ENCODE data around the gene FAM110A.

Gene FAM110A

DNA sequence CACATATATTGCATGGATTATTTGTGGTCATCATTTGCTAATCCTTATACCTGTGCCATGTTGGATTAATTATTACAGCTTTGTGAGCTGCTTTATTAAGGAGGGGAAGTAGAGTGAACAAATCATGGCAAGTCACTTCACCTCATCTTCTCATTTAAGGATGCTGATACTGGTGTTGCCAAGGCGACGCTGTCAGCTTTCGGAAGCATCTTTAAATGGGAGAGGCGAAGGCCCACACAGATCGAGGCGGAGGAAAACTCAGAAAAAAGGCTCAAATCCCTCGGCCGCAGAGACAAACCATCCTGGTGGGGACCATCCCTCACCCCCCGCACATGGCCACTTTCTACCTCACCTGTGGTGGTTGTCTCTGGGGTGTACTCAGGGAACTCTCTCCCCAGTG, 34.8 kb downstream of the FAM110A start:
- in situ Hi-C loops (cut with MboI; ENCODE audit: low sequenced_read_pairs, unreplicated experiment) = no loop called here
- DNase-seq (ENCODE audit: low spot score) = no peak
- TF ChIP-seq, protein P1, sequence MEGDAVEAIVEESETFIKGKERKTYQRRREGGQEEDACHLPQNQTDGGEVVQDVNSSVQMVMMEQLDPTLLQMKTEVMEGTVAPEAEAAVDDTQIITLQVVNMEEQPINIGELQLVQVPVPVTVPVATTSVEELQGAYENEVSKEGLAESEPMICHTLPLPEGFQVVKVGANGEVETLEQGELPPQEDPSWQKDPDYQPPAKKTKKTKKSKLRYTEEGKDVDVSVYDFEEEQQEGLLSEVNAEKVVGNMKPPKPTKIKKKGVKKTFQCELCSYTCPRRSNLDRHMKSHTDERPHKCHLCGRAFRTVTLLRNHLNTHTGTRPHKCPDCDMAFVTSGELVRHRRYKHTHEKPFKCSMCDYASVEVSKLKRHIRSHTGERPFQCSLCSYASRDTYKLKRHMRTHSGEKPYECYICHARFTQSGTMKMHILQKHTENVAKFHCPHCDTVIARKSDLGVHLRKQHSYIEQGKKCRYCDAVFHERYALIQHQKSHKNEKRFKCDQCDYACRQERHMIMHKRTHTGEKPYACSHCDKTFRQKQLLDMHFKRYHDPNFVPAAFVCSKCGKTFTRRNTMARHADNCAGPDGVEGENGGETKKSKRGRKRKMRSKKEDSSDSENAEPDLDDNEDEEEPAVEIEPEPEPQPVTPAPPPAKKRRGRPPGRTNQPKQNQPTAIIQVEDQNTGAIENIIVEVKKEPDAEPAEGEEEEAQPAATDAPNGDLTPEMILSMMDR (IDR thresholded peaks at IDR 0.05; ENCODE audit: borderline replicate concordance, control extremely low read depth, extremely low read depth, insufficient read depth, missing control alignments) = no peak

DNA sequence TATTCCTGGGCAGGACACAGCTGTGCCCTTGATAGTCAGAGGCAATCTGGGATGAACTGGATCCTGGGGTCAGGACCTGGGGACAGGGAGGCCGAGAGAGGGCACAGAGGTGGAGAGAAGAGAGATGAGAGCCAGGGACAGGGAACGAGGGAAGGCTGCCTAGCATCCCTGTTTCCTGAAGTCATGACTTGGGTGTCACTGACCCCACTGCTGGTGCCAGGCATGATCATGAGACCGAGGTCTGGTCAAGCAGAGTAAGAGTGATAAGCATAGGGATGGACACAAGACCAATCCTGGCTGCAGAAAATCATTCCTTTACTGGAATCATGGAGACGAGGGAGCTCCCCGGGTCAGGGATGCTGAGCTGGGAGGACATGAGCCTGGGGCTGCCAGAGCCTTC, 36.1 kb downstream of the FAM110A start:
- in situ Hi-C loops (cut with MboI; ENCODE audit: low sequenced_read_pairs, unreplicated experiment) = no loop called here
- TF ChIP-seq, protein P1 (IDR thresholded peaks at IDR 0.05; ENCODE audit: borderline replicate concordance, control extremely low read depth, extremely low read depth, insufficient read depth, missing control alignments) = no peak
- no peak for DNase-seq (ENCODE audit: low spot score)

DNA sequence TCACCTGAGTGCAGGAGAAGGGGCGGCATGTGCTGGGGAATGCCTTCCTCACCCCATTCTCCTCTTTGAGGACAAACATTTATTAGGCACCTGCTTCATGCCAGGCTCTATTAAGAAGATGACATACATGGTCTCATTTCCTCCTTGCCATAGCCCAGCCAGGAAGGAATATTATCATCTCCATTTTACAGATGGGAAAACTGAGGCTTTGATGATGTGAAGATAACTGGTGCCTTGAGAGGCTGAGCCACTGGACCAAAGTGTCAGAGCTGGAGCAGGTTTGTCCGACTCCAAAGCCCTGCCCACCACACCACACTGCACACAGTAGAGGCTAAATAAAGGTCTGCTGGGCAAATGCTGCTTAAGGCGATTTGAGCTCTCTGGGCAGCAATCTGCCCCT, 37.2 kb downstream of the FAM110A start:
- DNase-seq (ENCODE audit: low spot score) = no peak
- in situ Hi-C loops (cut with MboI; ENCODE audit: low sequenced_read_pairs, unreplicated experiment) = no loop called here
- TF ChIP-seq, protein P1 (IDR thresholded peaks at IDR 0.05; ENCODE audit: borderline replicate concordance, control extremely low read depth, extremely low read depth, insufficient read depth, missing control alignments) = no peak

DNA sequence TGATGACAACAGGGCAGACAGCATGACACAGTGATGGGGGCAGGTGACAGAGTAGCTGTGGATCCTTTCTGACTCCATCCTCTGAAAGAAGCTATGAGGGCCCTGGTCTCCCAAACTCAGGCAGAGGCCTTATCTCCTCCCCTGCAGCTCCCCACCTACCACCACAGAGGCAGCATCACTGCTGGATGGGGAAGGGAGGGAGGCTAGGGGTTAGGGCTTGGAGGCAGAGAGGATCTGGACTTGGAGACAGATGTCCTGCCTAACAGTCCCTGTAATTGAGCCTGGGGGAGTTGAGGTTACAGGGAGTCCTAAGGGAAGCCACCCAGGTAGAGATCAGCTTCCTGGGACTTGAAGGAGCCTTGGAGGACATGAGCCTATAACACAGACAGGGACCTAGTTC, 37.9 kb downstream of the FAM110A start:
- no peak for DNase-seq (ENCODE audit: low spot score)
- TF ChIP-seq, protein P1 (IDR thresholded peaks at IDR 0.05; ENCODE audit: borderline replicate concordance, control extremely low read depth, extremely low read depth, insufficient read depth, missing control alignments) = no peak
- in situ Hi-C loops (cut with MboI; ENCODE audit: low sequenced_read_pairs, unreplicated experiment) = no loop called here

DNA sequence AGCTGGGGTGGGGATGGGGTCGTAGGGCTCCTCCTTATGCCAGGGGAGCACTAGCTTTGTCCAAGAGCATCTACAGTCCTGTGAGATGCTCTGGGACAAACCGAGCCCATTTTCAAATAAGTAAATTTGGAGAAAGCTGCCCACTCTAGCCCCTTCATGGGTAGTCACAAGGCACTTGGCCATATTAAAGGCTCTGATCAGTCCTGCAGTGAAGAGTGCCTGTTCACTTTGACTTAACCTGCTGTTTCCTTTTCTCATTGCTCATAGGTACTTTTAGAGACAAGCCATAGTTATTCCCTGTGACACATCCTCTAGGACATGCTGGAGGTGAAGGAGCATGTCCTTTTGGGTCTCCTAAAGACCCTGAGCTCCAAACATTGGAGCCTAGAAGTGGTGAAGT, 38.4 kb downstream of the FAM110A start:
- in situ Hi-C loops (cut with MboI; ENCODE audit: low sequenced_read_pairs, unreplicated experiment) = no loop called here

DNA sequence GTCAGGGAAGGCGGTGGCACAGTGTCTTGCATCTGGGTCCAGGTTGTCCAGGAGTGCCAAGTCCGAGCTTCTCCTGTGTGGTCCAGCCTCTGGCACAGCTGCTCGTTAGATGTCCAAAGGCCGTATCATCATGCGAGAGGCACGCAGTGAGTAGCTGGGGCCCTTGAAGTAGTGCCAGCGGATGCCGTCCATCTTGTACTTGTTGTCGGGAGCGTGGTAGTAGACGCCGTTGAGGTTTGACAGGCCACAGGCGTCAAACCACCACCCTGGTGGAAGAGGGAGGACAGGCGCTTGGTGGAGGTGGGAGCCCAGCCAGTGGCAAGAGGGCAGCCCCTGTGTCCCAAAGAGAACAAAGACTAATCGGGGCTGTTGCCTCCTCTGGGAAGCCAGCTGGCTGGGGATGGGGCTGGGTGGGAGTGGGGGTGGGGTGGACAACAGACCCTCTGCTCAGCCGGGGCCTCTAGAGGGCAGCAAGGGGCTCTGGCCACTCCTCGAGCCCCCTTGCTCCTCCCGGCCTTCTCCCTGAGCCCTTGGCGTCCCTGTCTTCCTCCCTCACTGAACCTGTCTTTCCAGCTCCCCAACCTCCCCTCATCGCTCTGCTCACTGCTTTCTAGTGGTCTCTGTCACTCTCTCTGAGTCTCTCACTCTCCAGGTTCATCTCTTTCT, 39.5 kb downstream of the FAM110A start:
- in situ Hi-C loops (cut with MboI; ENCODE audit: low sequenced_read_pairs, unreplicated experiment) = no loop called here
- TF ChIP-seq, protein P1 (IDR thresholded peaks at IDR 0.05; ENCODE audit: borderline replicate concordance, control extremely low read depth, extremely low read depth, insufficient read depth, missing control alignments) = no peak
- no peak for DNase-seq (ENCODE audit: low spot score)

More for the DNA sequence above, 38.4 kb downstream of the FAM110A start:
- TF ChIP-seq, protein P1 (IDR thresholded peaks at IDR 0.05; ENCODE audit: borderline replicate concordance, control extremely low read depth, extremely low read depth, insufficient read depth, missing control alignments) = no peak
- no peak for DNase-seq (ENCODE audit: low spot score)

All from GM13976 (cell line).